Fibroblast of villous mesenchyme (primary cell): ENCODE results near the gene ZNF423. TPM values are rescaled to one million over a fixed set of nuclear protein-coding genes. Genes with fewer than 3 reads are reported as not detected.

Experiments
- DNase-seq: peaks from one replicate; pipeline ENCODE4 v3.0.0-alpha.2; 2010; ENCODE audit warnings: low read depth
- H3K4me3 ChIP-seq: 2 replicates; pipeline ENCODE4 v1.5.1; 2011; ENCODE audit warnings: low read depth, mild to moderate bottlenecking, low read length
- total RNA-seq: library from RNA; depleted of rRNA; stranded (reverse); fragments of >200 nt; gene quantifications from 2 replicates; pipeline ENCODE4 v1.2.3, GENCODE V29; 2012
- TF ChIP-seq, protein P1 (sequence below): IDR thresholded peaks from 2 replicates; pipeline ENCODE4 v1.5.1; 2012; ENCODE audit warnings: low read depth, mild to moderate bottlenecking, low read length; ENCODE audit not compliant: insufficient read depth

The ZNF423 gene
- total RNA-seq, 1 donor: 0.43 TPM

DNA sequence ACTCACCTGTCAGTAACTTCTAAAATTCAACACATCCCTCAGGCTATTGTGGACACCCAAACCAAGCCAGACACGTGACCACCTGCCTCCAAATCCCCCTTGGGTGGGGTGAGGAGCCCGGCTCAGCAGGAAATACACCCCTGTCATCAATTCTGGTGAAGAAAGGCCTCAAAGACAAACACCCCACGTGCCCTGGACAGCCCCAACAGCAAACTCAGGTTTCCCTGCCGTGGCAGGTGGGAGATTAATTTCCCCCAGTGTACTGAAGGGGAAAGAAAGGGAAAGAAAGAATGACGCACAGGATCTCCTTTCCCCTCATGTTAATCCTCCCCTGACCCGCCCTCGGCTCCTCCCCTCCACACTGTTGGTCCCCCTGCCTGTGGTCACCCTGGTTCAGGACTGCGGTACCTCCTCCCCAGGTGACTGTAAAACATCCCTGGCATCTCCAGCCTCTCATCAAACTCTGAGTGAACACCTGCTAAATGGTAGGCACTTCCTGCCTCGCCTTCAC, 98.3 kb downstream of the ZNF423 start:
- DNase-seq: no peak
- TF ChIP-seq, protein P1, sequence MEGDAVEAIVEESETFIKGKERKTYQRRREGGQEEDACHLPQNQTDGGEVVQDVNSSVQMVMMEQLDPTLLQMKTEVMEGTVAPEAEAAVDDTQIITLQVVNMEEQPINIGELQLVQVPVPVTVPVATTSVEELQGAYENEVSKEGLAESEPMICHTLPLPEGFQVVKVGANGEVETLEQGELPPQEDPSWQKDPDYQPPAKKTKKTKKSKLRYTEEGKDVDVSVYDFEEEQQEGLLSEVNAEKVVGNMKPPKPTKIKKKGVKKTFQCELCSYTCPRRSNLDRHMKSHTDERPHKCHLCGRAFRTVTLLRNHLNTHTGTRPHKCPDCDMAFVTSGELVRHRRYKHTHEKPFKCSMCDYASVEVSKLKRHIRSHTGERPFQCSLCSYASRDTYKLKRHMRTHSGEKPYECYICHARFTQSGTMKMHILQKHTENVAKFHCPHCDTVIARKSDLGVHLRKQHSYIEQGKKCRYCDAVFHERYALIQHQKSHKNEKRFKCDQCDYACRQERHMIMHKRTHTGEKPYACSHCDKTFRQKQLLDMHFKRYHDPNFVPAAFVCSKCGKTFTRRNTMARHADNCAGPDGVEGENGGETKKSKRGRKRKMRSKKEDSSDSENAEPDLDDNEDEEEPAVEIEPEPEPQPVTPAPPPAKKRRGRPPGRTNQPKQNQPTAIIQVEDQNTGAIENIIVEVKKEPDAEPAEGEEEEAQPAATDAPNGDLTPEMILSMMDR: no peak
- H3K4me3 ChIP-seq: no peak overlapping the region

DNA sequence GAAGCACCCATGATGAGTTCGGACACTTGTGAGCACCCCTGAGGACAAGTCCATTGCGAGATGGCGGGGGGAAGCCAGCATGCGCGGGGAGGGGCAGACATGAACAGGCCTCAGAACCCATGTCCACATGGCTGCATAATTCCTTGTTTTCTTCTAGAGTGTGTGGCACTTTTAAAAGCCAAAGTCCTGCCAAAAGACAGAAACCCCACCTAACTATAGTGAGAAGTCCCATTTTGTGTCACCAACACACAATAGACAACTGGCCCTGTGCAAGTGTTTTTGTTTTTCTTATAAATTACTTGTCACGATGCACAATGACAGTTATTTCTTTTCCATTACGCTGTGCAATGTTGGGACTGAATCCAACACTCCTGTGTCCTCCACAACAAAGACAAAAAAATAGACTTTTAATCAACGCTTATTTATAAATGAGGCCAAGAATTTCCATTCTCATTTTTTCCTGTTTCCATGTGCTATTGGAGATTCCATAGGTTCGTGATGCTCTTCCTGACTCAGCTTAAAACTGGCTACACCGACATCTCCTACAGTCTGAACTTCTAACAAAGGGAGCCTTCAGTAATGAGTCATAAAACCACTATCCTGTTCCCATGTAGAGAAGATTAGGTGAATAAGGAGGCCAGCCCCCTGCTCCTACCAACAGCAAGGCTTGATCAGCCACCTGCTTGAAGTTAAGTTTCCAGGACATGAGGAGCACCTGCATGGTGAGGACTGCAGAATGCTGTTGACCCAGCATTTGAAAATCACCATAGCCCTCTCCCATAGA, 98.9 kb downstream of the ZNF423 start:
- no peak overlapping the region for H3K4me3 ChIP-seq
- no peak for DNase-seq
- TF ChIP-seq, protein P1: no peak

- DNase-seq: no peak
- no peak overlapping the region for H3K4me3 ChIP-seq
- TF ChIP-seq, protein P1: no peak
Observed at GRCh38 chr16:49755716-49756505, 100.0 kb downstream of the ZNF423 start.

GRCh38 chr16:49755313-49755620, 100.6 kb downstream of the ZNF423 start:
- H3K4me3 ChIP-seq: no peak overlapping the region
- TF ChIP-seq, protein P1: peak; percentile 35
- DNase-seq: peak; percentile 16

GRCh38 chr16:49754495-49755312, 101.2 kb downstream of the ZNF423 start:
- DNase-seq: no peak
- no peak overlapping the region for H3K4me3 ChIP-seq
- TF ChIP-seq, protein P1: no peak

- H3K4me3 ChIP-seq: no peak overlapping the region
- TF ChIP-seq, protein P1: no peak
- DNase-seq: no peak
Observed at GRCh38 chr16:49750341-49751000, 105.4 kb downstream of the ZNF423 start.
